GM18519 (cell line): ENCODE data around the gene PPP3CA.

Experiments used
- ATAC-seq: cut with Tn5 transposase; IDR thresholded peaks from one replicate; pipeline ENCODE4 v1.9.1; 2021; ENCODE audit warnings: mild to moderate bottlenecking, moderate library complexity; ENCODE audit not compliant: unreplicated experiment, low FRiP score

Gene PPP3CA

GRCh38 chr4:101067383-101067782 is 279.9 kb downstream of the PPP3CA start:
- ATAC-seq, result no peak

DNA sequence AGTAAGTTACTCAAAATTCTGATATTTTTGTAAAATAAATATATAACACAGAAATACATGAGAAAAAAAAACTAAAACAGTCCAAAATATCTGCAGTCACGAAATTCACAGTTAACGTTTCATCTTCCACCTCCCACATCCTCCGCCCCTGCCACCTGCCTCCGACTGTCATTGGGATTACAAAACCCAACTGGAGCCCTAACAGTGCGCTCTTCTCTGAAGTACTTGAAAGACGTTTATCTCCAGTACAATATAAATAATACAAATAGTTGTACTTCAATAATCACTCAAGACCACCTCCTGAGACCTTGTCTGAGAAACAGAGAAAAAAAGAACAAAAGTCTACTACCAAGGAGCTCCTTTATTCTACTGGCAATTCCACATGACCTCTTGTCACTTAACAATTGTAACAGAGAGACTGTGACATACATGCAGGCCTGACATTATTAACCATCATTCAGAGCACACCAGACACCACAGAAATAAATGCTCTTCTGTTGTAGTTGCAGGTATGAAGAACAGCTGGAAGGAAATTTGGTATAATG is 280.6 kb downstream of the PPP3CA start:
- ATAC-seq, result no peak

DNA sequence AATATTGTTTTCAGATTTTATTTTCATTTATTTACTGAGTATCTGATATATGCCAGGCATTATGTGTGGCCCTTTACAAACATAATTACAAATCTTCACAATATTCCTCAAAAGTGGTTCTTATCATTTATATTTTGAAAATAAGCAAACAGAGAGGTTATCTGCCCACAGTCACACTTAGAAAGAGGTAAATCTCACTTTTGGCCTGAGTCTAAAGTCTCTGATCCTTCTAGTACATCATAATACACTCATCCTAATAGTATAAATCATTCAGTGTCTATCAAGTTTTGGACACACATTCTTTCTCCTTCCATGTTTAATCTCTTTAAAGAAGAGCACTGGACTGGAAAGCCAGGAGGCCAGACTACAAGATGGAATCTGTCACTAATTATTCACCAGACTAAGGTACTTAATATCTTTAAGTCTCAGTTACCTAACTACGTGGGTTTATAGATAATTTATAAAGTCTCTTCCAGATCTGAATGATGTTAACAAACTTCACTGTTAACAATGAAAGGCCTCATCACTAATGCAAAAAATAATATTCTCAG is 281.3 kb downstream of the PPP3CA start:
- no peak for ATAC-seq

GRCh38 chr4:101065346-101065745 is 282.0 kb downstream of the PPP3CA start:
- no peak for ATAC-seq

- ATAC-seq, result no peak
Measured at GRCh38 chr4:101064541-101065180, 282.7 kb downstream of the PPP3CA start.

- no peak for ATAC-seq
Measured at GRCh38 chr4:101055392-101055791, 291.9 kb downstream of the PPP3CA start.

- ATAC-seq, result no peak
Measured at GRCh38 chr4:101050837-101051205, 296.5 kb downstream of the PPP3CA start.

DNA sequence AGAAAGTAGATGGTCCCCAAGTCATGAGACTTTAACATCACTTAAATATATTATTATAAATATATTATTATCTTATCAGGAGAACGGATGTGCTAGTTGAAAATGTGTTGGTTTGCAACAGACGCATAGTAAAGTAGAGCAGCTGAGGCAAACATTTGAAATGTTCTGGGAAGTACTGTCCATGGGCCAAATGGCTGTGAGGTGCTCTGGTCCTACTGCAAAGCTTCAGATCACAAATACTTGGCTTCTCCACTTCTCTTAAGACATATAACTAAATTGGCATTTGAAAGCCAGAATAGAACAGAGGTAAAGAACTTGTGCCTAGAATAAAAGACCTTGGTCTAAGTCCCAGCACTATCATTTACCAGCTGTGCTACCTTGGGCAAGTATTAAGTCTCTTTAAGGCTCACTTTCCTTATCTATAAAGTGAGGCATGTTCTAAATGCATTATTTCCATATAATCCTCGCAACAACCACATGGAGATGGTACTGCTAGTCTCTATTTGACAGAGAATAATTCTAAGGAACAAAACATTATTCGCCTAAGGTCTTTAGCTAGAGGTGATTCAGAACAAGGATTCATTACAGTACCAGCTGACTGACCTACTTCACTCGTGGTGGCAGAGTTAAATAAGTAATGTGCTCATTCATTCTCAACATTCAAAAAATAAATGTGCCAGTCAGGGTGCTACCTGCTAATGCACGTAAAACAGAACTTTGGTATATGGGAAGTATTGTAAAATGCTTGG is 297.1 kb downstream of the PPP3CA start:
- ATAC-seq, result no peak

DNA sequence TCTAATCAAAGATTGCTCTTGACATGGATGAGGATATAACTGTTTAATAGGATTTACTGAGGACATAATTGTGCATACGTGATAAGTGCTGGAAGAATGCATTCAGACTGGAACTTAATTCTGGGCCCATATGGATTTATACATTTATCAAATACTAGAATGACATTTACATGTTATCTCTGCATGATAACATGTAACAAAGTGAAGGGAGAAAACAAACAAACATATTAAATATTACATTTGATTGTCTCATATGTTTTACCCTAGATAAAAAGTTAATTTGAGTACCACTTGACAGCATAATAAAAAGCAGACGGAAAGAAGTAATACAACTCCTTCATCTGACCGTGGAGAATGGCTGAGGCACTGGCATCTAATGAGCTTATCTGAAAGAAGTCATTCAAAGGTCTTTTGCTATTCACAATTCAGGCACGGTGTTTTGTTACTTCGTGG is 297.8 kb downstream of the PPP3CA start:
- ATAC-seq, result no peak

- ATAC-seq, result no peak
Measured at GRCh38 chr4:101044766-101045165, 302.6 kb downstream of the PPP3CA start.

DNA sequence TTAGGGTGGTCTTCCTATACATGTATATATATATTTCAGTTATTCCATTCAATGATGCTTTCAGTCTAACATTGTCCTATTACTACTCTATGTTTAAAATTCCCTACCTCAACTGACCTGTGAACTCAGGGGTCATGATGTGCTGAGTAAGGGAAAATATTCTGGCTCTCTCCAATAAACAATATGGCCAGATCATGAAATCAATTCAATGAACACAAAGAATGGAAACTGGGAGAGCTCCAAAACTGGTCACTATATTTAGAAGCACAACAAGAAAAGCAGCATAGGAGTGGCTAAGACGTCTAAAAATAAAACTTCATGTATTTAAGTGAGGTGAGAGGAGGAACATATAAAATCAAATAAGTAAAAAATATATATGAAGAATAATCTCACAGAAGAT is 304.5 kb downstream of the PPP3CA start:
- ATAC-seq, result no peak

GRCh38 chr4:101040776-101041175 is 306.6 kb downstream of the PPP3CA start:
- no peak for ATAC-seq

- no peak for ATAC-seq
Measured at GRCh38 chr4:101039367-101039766, 308.0 kb downstream of the PPP3CA start.

GRCh38 chr4:101037938-101038413 is 309.4 kb downstream of the PPP3CA start:
- no peak for ATAC-seq

- no peak for ATAC-seq
Measured at GRCh38 chr4:101037249-101037648, 310.1 kb downstream of the PPP3CA start.

GRCh38 chr4:101035487-101035886 is 311.8 kb downstream of the PPP3CA start:
- no peak for ATAC-seq

DNA sequence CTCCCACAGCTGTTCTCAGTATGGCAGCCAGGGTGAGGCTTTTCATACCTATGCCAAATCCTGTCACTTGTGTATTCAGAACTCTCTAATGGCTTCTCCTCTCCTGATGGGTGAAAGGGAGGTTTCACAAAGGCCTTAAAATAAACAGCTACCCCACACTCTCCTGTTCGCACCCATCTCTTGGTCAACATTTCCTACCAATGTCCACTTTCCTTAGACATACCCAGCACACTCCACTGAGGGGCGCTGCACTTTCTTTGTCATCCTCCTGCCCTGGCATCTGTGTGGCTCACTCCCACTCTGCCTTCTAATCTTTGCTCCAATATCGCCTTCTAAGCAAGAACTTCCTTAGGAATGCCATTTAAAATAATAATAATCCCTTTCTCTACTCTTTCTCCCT is 313.3 kb downstream of the PPP3CA start:
- no peak for ATAC-seq

- ATAC-seq, result no peak
Measured at GRCh38 chr4:101032541-101032940, 314.8 kb downstream of the PPP3CA start.

GRCh38 chr4:101031971-101032370 is 315.4 kb downstream of the PPP3CA start:
- no peak for ATAC-seq

GRCh38 chr4:101028886-101029285 is 318.4 kb downstream of the PPP3CA start:
- no peak for ATAC-seq

GRCh38 chr4:101027721-101028120 is 319.6 kb downstream of the PPP3CA start:
- no peak for ATAC-seq
